B cell (primary cell): ENCODE data around the gene NCKAP1. TPM values are rescaled to one million over a fixed set of nuclear protein-coding genes. Genes with fewer than 3 reads are reported as not detected.

ENCODE experiments used
- ATAC-seq: fragments of 200-7000 bp; cut with Tn5 transposase; one replicate; pipeline ENCODE4 v1.10.0; 2021; ENCODE audit warnings: low read depth, mild to moderate bottlenecking, moderate number of reproducible peaks, moderate library complexity
- CTCF ChIA-PET: fragments of 350-600 bp; sonication (Branson Sonifier 250); formaldehyde crosslinking; loops from one replicate; lab custom pipeline; 2021; ENCODE audit warnings: antibody characterized with exemption, inconsistent platforms; lab: Charles Lee
- POLR2A ChIA-PET: fragments of 350-600 bp; sonication (Branson Sonifier 250); formaldehyde crosslinking; loops from one replicate; lab custom pipeline; 2021; ENCODE audit warnings: antibody characterized with exemption; lab: Charles Lee
- DNase-seq: peaks from one replicate; pipeline ENCODE4 v3.0.0; 2013
- H2AFZ ChIP-seq: 2 replicates; pipeline ENCODE4 v1.6.1; 2012; ENCODE audit warnings: mild to moderate bottlenecking, low read depth, low read length; ENCODE audit not compliant: insufficient read depth, poor library complexity, severe bottlenecking
- H3K27ac ChIP-seq, 2 donors: 1 replicate in 1 of 2; 2 replicates in 1 of 2; pipeline ENCODE4 v1.5.1; 2012 to 2013; ENCODE audit warnings: low read length in 2 of 2, mild to moderate bottlenecking in 2 of 2, moderate library complexity in 1 of 2
- H3K27me3 ChIP-seq, 4 experiments: fragments of 200-600 bp in 1 of 4; sonication (generic) in 1 of 4; replicated peaks in 1 of 4; 1 replicate in 2 of 4; 2 replicates in 2 of 4; pipeline versions ENCODE4 v1.6.1 to v1.7.0; 2013 to 2016; ENCODE audit warnings: low read length in 3 of 4, mild to moderate bottlenecking in 2 of 4, mixed read lengths in 1 of 4, moderate library complexity in 1 of 4; ENCODE audit not compliant: insufficient read depth in 4 of 4, control insufficient read depth in 3 of 4; ENCODE audit errors: control extremely low read depth in 1 of 4
- H3K36me3 ChIP-seq, 2 experiments: replicated peaks in 1 of 2; 1 replicate in 1 of 2; 2 replicates in 1 of 2; pipeline versions ENCODE4 v1.6.1 to v1.7.1; 2013; ENCODE audit warnings: low read length in 1 of 2; ENCODE audit not compliant: insufficient read depth in 2 of 2, control insufficient read depth in 1 of 2; ENCODE audit errors: control extremely low read depth in 1 of 2, extremely low read depth in 1 of 2
- H3K4me1 ChIP-seq, 2 donors: fragments of 200-600 bp in 1 of 2; sonication (generic) in 1 of 2; 1 replicate in 1 of 2; 2 replicates in 1 of 2; pipeline versions ENCODE4 v1.5.1 to v1.6.1; 2013 to 2017; ENCODE audit warnings: low read length in 2 of 2; ENCODE audit not compliant: control insufficient read depth in 2 of 2, insufficient read depth in 2 of 2
- H3K4me2 ChIP-seq: replicated peaks from 2 replicates; pipeline ENCODE3; 2012; ENCODE audit warnings: mild to moderate bottlenecking, low read depth, low read length; ENCODE audit not compliant: poor library complexity, severe bottlenecking
- H3K4me3 ChIP-seq, 5 experiments: fragments of 200-600 bp in 1 of 5; sonication (generic) in 1 of 5; 1 replicate in 3 of 5; 2 replicates in 2 of 5; pipeline versions ENCODE4 v1.5.1 to v1.7.0; 2011 to 2016; ENCODE audit warnings: low read length in 4 of 5, mild to moderate bottlenecking in 4 of 5, low read depth in 2 of 5, control low read depth in 1 of 5, moderate library complexity in 1 of 5; ENCODE audit not compliant: insufficient read depth in 1 of 5; ENCODE audit errors: control extremely low read depth in 1 of 5, extremely low read depth in 1 of 5
- H3K79me2 ChIP-seq: fragments of 200-600 bp; sonication (generic); one replicate; pipeline ENCODE4 v1.6.0; 2016; ENCODE audit warnings: low read length; ENCODE audit not compliant: control insufficient read depth, insufficient read depth
- H3K9ac ChIP-seq: fragments of 200-600 bp; sonication (generic); 2 replicates; pipeline ENCODE4 v1.6.1; 2017; ENCODE audit warnings: mild to moderate bottlenecking, low read length, moderate library complexity
- H3K9me3 ChIP-seq, 3 donors: one replicate each; pipeline versions ENCODE4 v1.6.1 to v1.7.1; 2013; ENCODE audit warnings: low read length in 2 of 3; ENCODE audit not compliant: control insufficient read depth in 2 of 3, insufficient read depth in 1 of 3; ENCODE audit errors: control extremely low read depth in 1 of 3
- H4K20me1 ChIP-seq: 2 replicates; pipeline ENCODE4 v1.6.0; 2012; ENCODE audit warnings: mild to moderate bottlenecking, low read length; ENCODE audit not compliant: insufficient read depth, control insufficient read depth, poor library complexity, severe bottlenecking
- H3K27ac Mint-ChIP-seq: one replicate; pipeline ENCODE4 v1.8.0; 2021; ENCODE audit warnings: mixed read lengths
- H3K27me3 Mint-ChIP-seq: one replicate; pipeline ENCODE4 v1.8.0; 2021; ENCODE audit warnings: mixed read lengths
- H3K4me1 Mint-ChIP-seq: one replicate; pipeline ENCODE4 v1.8.0; 2021; ENCODE audit warnings: mixed read lengths
- H3K4me3 Mint-ChIP-seq: one replicate; pipeline ENCODE4 v1.8.0; 2021; ENCODE audit warnings: mixed read lengths
- H3K9me3 Mint-ChIP-seq: one replicate; pipeline ENCODE4 v1.8.0; 2022; ENCODE audit warnings: mixed read lengths; ENCODE audit not compliant: insufficient read depth
- CTCF ChIP-seq: fragments of 200-600 bp; IDR thresholded peaks from one replicate; pipeline ENCODE4 v1.8.0; 2022; ENCODE audit warnings: antibody characterized with exemption, mild to moderate bottlenecking
- EZH2 ChIP-seq: IDR thresholded peaks from 2 replicates; pipeline ENCODE4 v1.6.1; 2012; ENCODE audit warnings: borderline replicate concordance, low read depth, mild to moderate bottlenecking, moderate library complexity, low read length; ENCODE audit not compliant: insufficient read depth, poor library complexity, severe bottlenecking
- WGBS: methylation state at CpG from one replicate; pipeline ENCODE4 v1.1.5; 2013; ENCODE audit warnings: missing lambda C conversion rate; ENCODE audit not compliant: insufficient coverage; 5-methylcytosine and 5-hydroxymethylcytosine counted together
- intact Hi-C: fragments of 100-400 bp; cut with micrococcal nuclease; formaldehyde crosslinking; loops from one replicate; pipeline ENCODE4 v1.10.0; 2022
- polyA plus RNA-seq: library from polyadenylated mRNA; depleted of rRNA; stranded (reverse); fragments of >200 nt; gene quantifications from 2 replicates; pipeline ENCODE4 v1.2.3, GENCODE V29; 2012
- total RNA-seq, 2 donors: library from RNA; stranded (reverse); fragments of 120-200 nt in 1 of 2; gene quantifications; 1 replicate in 1 of 2; 2 replicates in 1 of 2; pipeline versions ENCODE4 v1.2.3 to v1.2.4, GENCODE V29; 2013 to 2022

NCKAP1 gene
- total and polyA plus RNA-seq, 2 donors (not counting 1 experiment from before 2014, with no cell fraction given): 0.05 TPM; not detected in 1

- Histone ChIP-seq H3K79me2 (no peaks in the 10 kb centered on the region), H3K36me3 (no peaks in the 10 kb centered on the region), H3K4me3 (no peak overlapping the region), H3K9me3 (peaks cover 0 to 5% (median 2%) of the 10 kb centered on the region in 3 donors), H3K27ac (no peak overlapping the region), H3K27me3 (peaks cover 0 to 26% (median 15%) of the 10 kb centered on the region in 4 experiments), H4K20me1 (no peaks in the 10 kb centered on the region), H3K4me1 (peaks cover 17 to 25% of the 10 kb centered on the region in 2 donors), H3K9ac (no peak overlapping the region), H3K4me2 (no peak overlapping the region), H2AFZ (no peak overlapping the region)
- Mint-ChIP-seq H3K27me3 (peaks cover 51% of the 10 kb centered on the region), H3K9me3 (no peaks in the 10 kb centered on the region), H3K4me1 (peaks cover 21% of the 10 kb centered on the region), H3K4me3 (no peak overlapping the region), H3K27ac (no peak overlapping the region)
- TF ChIP-seq EZH2 (no peak), CTCF (no peak)
- ChIA-PET CTCF (no interaction called here), POLR2A (no interaction called here)
- DNase-seq (no peak), ATAC-seq (no peak)
- intact Hi-C loops: no loop called here
These were observed 174.6 kb downstream of the NCKAP1 start for GRCh38 chr2:182863642-182864041.

GRCh38 chr2:182862091-182862490 lies 176.2 kb downstream of the NCKAP1 start:
- POLR2A ChIA-PET: no interaction called here
- H3K27ac ChIP-seq: no peak overlapping the region
- H3K9me3 ChIP-seq: peaks cover 0 to 3% (median 2%) of the 10 kb centered on the region in 3 donors
- H3K36me3 ChIP-seq: no peaks in the 10 kb centered on the region
- no peak overlapping the region for H3K9ac ChIP-seq
- Mint-ChIP-seq H3K9me3 (no peaks in the 10 kb centered on the region), H3K4me3 (no peak overlapping the region), H3K4me1 (peaks cover 12% of the 10 kb centered on the region), H3K27me3 (peaks cover 39% of the 10 kb centered on the region), H3K27ac (no peak overlapping the region)
- ATAC-seq (no peak), DNase-seq (no peak)
- H4K20me1 ChIP-seq: no peaks in the 10 kb centered on the region
- H3K79me2 ChIP-seq: no peaks in the 10 kb centered on the region
- no peak overlapping the region for H2AFZ ChIP-seq
- no peak overlapping the region for H3K4me3 ChIP-seq
- WGBS: 74% methylated on average over 3 of the region's 5 CpGs
- peaks cover 0 to 20% (median 12%) of the 10 kb centered on the region in 4 experiments for H3K27me3 ChIP-seq
- intact Hi-C loops: no loop called here
- TF ChIP-seq CTCF (no peak), EZH2 (no peak)
- H3K4me2 ChIP-seq: no peak overlapping the region
- H3K4me1 ChIP-seq: peaks cover 12 to 13% of the 10 kb centered on the region in 2 donors
- CTCF ChIA-PET: interaction anchor here (0.7 kb wide), 1 partner anchor 386 kb away, joined by 3 read pairs; no protein-coding TSS in a partner anchor
